NB4 (cell line): ENCODE results near the gene TENT4B.

Experiments
- CTCF ChIP-seq: IDR thresholded peaks from one replicate; pipeline ENCODE4 v1.5.1; 2012; ENCODE audit warnings: low read depth, low read length
- POLR2A ChIP-seq: IDR thresholded peaks from 2 replicates; pipeline ENCODE4 v1.6.1; 2011; ENCODE audit warnings: mild to moderate bottlenecking; ENCODE audit not compliant: insufficient read length; ENCODE audit errors: extremely low read depth

GRCh38 chr16:50270510-50271147, 117.5 kb downstream of the TENT4B start:
- TF ChIP-seq CTCF (no peak), POLR2A (no peak)
